Psoas muscle (tissue), 8 donors: ENCODE results near the gene COL23A1. TPM values are rescaled to one million over a fixed set of nuclear protein-coding genes. Genes with fewer than 3 reads are reported as not detected.

Source experiments
- ATAC-seq, 4 donors: fragments of 200-7000 bp; cut with Tn5 transposase; one replicate each; pipeline ENCODE4 v1.9.1; 2020; ENCODE audit warnings: moderate library complexity in 3 of 4, mild to moderate bottlenecking in 2 of 4
- DNase-seq, 2 donors: peaks; one replicate each; pipeline ENCODE4 v3.0.0-alpha.2; 2020
- H3K27ac ChIP-seq: fragments of 200-600 bp; one replicate; pipeline ENCODE4 v1.8.0; 2022
- H3K27me3 ChIP-seq, 3 donors: fragments of 200-600 bp in 1 of 3; one replicate each; pipeline versions ENCODE4 v1.6.1 to v1.8.0; 2013 to 2022; ENCODE audit warnings: low read length in 2 of 3, mild to moderate bottlenecking in 2 of 3, moderate library complexity in 1 of 3; ENCODE audit not compliant: insufficient read depth in 3 of 3
- H3K36me3 ChIP-seq, 2 donors: fragments of 200-600 bp in 1 of 2; one replicate each; pipeline versions ENCODE4 v1.6.1 to v1.8.0; 2013 to 2022; ENCODE audit warnings: low read depth in 1 of 2, mild to moderate bottlenecking in 1 of 2, moderate library complexity in 1 of 2; ENCODE audit not compliant: insufficient read depth in 1 of 2
- H3K4me1 ChIP-seq: fragments of 200-600 bp; one replicate; pipeline ENCODE4 v1.8.0; 2022
- H3K4me3 ChIP-seq: fragments of 200-600 bp; one replicate; pipeline ENCODE4 v1.8.0; 2022; ENCODE audit warnings: mild to moderate bottlenecking
- H3K9me3 ChIP-seq: fragments of 200-600 bp; one replicate; pipeline ENCODE4 v1.8.0; 2022
- WGBS, 3 donors: extraction: QIAGEN DNeasy Blood & Tissue Kit; methylation state at CpG; one replicate each; pipeline versions ENCODE4 v1.1.6 to v1.1.7; 2013; 5-methylcytosine and 5-hydroxymethylcytosine counted together
- intact Hi-C, 2 donors: fragments of 100-400 bp; cut with DNase I; formaldehyde crosslinking; loops; one replicate each; pipeline versions ENCODE4 v1.11.0 to v1.14.2; 2022
- polyA plus RNA-seq, 3 donors: library from polyadenylated mRNA; stranded (reverse); fragments of 200-250 nt; gene quantifications; one replicate each; pipeline ENCODE4 v1.2.3, GENCODE V29; 2013
- total RNA-seq, 4 donors: library from RNA; stranded (reverse); fragmentation: NEBNext Ultra II Directional in 2 of 4; extraction: Animal tissue kit (Norgen Biotek cat#: 25700) in 2 of 4; gene quantifications; one replicate each; pipeline versions ENCODE4 v1.2.1 to v1.2.4, GENCODE V29; 2021 to 2023
- TF ChIP-seq, protein P1 (sequence below): fragments of 200-600 bp; IDR thresholded peaks from one replicate; pipeline ENCODE4 v1.8.0; 2022; ENCODE audit warnings: antibody characterized with exemption
- donor health status: healthy with polysubstance abuse.
- donor health status: DM: no; HTN: no; CAD: no; lungs with moderate emphysema.
- donor health status: Bipolar disorder and iron deficiency.
- donor health status: healthy.
- donor health status: DM: yes; HTN: yes; CAD: no.
- donor health status: DM: no; HTN: no; CAD: no.
- donor health status: DM: no; HTN: no; CAD: no.
- donor health status: DM: yes; HTN: yes; CAD: no.

The COL23A1 gene
- total and polyA plus RNA-seq, 7 donors, result 0.66 to 3.0 (median 1.2) TPM

DNA sequence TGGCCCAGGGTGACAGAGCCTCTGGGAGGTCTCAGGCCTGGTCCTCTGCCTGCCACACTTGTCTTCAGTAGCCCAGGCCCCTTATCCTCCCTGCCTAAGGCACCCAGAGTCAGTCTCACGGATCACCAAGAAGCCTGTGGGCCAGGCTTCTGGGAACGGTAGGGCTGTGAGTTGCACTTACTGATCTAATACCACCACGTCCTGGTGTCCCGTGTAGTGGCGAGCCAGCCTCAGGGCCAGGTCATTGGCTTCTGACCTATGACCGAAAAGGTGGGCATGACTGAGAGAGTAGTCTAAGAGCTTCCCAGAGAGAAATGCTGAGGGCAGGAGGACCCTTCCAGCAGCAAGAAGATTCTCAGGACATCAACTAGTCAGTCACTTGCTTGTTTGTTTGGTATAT is 365.0 kb downstream of the COL23A1 start:
- no peak for ATAC-seq
- no peaks in the 10 kb centered on the region for H3K27me3 ChIP-seq
- H3K9me3 ChIP-seq, result no peaks in the 10 kb centered on the region
- TF ChIP-seq, protein P1, sequence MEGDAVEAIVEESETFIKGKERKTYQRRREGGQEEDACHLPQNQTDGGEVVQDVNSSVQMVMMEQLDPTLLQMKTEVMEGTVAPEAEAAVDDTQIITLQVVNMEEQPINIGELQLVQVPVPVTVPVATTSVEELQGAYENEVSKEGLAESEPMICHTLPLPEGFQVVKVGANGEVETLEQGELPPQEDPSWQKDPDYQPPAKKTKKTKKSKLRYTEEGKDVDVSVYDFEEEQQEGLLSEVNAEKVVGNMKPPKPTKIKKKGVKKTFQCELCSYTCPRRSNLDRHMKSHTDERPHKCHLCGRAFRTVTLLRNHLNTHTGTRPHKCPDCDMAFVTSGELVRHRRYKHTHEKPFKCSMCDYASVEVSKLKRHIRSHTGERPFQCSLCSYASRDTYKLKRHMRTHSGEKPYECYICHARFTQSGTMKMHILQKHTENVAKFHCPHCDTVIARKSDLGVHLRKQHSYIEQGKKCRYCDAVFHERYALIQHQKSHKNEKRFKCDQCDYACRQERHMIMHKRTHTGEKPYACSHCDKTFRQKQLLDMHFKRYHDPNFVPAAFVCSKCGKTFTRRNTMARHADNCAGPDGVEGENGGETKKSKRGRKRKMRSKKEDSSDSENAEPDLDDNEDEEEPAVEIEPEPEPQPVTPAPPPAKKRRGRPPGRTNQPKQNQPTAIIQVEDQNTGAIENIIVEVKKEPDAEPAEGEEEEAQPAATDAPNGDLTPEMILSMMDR, result no peak
- H3K4me1 ChIP-seq, result peaks cover 21% of the 10 kb centered on the region
- peak; percentile 8 to 26 for DNase-seq
- 85 to 89% (median 87%) methylated on average over 6 of the region's 6 CpGs for WGBS, 3 donors
- H3K36me3 ChIP-seq, result peaks cover 11 to 96% of the 10 kb centered on the region in 2 donors
- no peak overlapping the region for H3K4me3 ChIP-seq
- intact Hi-C loops, result no loop called here
- no peak overlapping the region for H3K27ac ChIP-seq

DNA sequence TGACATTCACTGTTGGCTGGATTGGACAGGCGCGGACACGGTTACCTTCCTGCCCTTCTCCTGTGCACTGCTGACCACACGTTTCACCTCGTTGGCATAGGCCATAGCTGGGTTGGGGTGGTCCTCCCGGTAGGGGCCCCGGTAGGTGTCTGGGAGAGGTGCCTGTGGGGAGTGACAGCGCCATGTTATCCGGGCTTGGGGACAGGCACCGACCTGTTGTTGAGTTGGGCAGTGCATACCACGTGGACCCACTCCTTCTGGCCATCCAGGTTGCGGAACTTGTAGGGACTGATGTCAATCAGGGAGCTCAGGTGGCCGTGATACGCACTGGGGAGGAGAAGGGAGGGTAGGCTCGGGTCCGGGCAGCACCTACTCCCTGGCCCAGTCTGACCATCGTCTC is 365.8 kb downstream of the COL23A1 start:
- H3K27me3 ChIP-seq, result no peaks in the 10 kb centered on the region
- H3K27ac ChIP-seq, result no peak overlapping the region
- 88 to 91% (median 89%) methylated on average over 17 of the region's 17 CpGs for WGBS, 3 donors
- H3K4me3 ChIP-seq, result no peak overlapping the region
- TF ChIP-seq, protein P1, result no peak
- DNase-seq (peak; percentile 14 to 30), ATAC-seq (no peak)
- peaks cover 14% of the 10 kb centered on the region for H3K4me1 ChIP-seq
- intact Hi-C loops, result no loop called here
- H3K9me3 ChIP-seq, result no peaks in the 10 kb centered on the region
- H3K36me3 ChIP-seq, result peaks cover 11 to 90% of the 10 kb centered on the region in 2 donors

DNA sequence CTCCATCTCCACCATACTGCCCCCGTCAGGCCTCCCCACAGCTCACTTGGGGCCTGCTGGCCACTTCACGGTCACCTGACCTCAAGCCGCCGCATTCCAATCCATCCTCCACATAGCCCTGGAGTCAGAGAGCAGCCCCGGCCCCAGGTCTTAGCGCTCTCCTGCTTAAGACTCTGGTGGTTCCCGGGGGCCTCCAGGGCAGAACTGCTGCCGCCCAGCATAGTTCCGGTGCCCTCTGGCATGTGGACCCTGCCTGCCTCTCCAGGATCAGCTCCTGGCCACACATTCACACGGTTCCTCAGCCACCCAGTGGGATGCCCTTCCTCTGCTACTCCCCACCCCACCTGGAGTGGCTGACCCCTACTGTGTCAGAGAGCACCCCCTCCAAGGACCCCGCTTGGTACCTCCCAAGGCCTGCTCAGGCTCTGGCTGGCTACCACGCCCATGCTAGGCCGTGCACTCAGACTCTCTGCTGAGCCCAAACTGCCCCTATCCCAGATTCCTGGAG is 366.3 kb downstream of the COL23A1 start:
- Histone ChIP-seq H3K4me3 (no peak overlapping the region), H3K36me3 (peaks cover 11 to 89% of the 10 kb centered on the region in 2 donors), H3K9me3 (no peaks in the 10 kb centered on the region), H3K27me3 (no peaks in the 10 kb centered on the region), H3K4me1 (peaks cover 13% of the 10 kb centered on the region), H3K27ac (no peak overlapping the region)
- TF ChIP-seq, protein P1, result no peak
- intact Hi-C loops, result no loop called here
- ATAC-seq (peak in 1 of 4 donors; percentile 6), DNase-seq (peak; percentile 14 to 53)
- WGBS, 3 donors, result 55 to 69% (median 60%) methylated on average over 13 of the region's 13 CpGs

DNA sequence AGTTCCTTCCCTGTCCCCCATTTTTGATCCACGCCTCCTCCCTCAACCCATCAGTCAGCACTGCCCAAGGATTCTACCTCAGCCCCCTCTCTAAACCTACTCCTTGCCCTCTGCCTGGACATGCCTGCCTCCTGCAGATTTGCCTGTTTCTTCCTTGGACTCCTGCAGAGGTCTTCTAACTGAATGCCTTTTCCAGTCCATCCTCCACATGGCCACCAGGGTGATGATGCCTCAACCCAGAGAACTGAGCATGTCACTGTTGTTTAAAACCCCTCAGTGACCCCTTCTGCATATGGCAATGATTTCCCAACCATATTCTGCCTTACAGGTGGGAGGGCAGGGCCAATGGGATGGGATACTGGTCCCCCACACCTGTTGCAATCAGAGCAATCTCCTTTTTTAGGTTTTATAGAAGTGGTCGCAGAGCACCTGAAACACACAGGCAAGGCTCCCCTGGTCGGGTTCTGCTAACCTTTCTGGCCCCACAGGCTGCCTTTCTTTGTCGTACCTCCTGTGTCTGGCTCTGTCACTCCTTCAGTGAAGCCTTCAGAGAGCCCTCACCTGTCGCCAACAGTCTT is 366.9 kb downstream of the COL23A1 start:
- DNase-seq, result peak in 1 of 2 donors; percentile 4
- Histone ChIP-seq H3K36me3 (peaks cover 11 to 89% of the 10 kb centered on the region in 2 donors), H3K27ac (no peak overlapping the region)

More for the DNA sequence above, 366.9 kb downstream of the COL23A1 start:
- no peak for ATAC-seq
- TF ChIP-seq, protein P1, result no peak
- Histone ChIP-seq H3K27me3 (no peaks in the 10 kb centered on the region), H3K4me3 (no peak overlapping the region), H3K9me3 (no peaks in the 10 kb centered on the region), H3K4me1 (peaks cover 11% of the 10 kb centered on the region)
- WGBS, 3 donors, result 84 to 90% (median 87%) methylated on average over 5 of the region's 5 CpGs
- intact Hi-C loops, result no loop called here
